Mesenchymal stem cell (in vitro differentiated cells and primary cell): ENCODE results near the gene RIMOC1.

Experiments
- DNase-seq: peaks from one replicate; pipeline ENCODE4 v3.0.0-alpha.2; 2013
- H2AFZ ChIP-seq: one replicate; pipeline ENCODE4 v1.6.1; 2013; ENCODE audit warnings: low read depth, mild to moderate bottlenecking, control low read depth, inconsistent platforms, low read length, moderate library complexity
- H2AK5ac ChIP-seq: 2 replicates; pipeline ENCODE4 v1.6.1; 2013; ENCODE audit warnings: low read length, moderate library complexity, mild to moderate bottlenecking, inconsistent platforms; ENCODE audit not compliant: severe bottlenecking
- H2BK120ac ChIP-seq: one replicate; pipeline ENCODE4 v1.6.1; 2013; ENCODE audit warnings: low read depth, mild to moderate bottlenecking, inconsistent platforms, low read length, moderate library complexity
- H2BK12ac ChIP-seq, 2 experiments: one replicate each; pipeline ENCODE4 v1.6.1; 2013; ENCODE audit warnings: inconsistent platforms in 2 of 2, low read length in 2 of 2, mild to moderate bottlenecking in 2 of 2, moderate library complexity in 2 of 2, control low read depth in 1 of 2
- H2BK15ac ChIP-seq: one replicate; pipeline ENCODE4 v1.6.1; 2013; ENCODE audit warnings: mild to moderate bottlenecking, low read depth, inconsistent platforms; ENCODE audit not compliant: poor library complexity, severe bottlenecking
- H2BK5ac ChIP-seq: 2 replicates; pipeline ENCODE4 v1.6.1; 2013; ENCODE audit warnings: low read depth, mild to moderate bottlenecking, low read length, control low read depth, inconsistent platforms; ENCODE audit not compliant: poor library complexity, severe bottlenecking
- H3K14ac ChIP-seq, 2 experiments: one replicate each; pipeline ENCODE4 v1.6.1; 2013; ENCODE audit warnings: inconsistent platforms in 2 of 2, low read length in 2 of 2, control low read depth in 1 of 2, mild to moderate bottlenecking in 1 of 2, moderate library complexity in 1 of 2
- H3K18ac ChIP-seq, 2 experiments: one replicate each; pipeline ENCODE4 v1.6.1; 2013; ENCODE audit warnings: inconsistent platforms in 2 of 2, low read length in 2 of 2, control low read depth in 1 of 2, low read depth in 1 of 2, mild to moderate bottlenecking in 1 of 2
- H3K23ac ChIP-seq, 2 experiments: one replicate each; pipeline ENCODE4 v1.6.1; 2013; ENCODE audit warnings: inconsistent platforms in 2 of 2, low read length in 2 of 2, mild to moderate bottlenecking in 2 of 2, moderate library complexity in 2 of 2, control low read depth in 1 of 2
- H3K27ac ChIP-seq: 2 replicates; pipeline ENCODE4 v1.5.1; 2013; ENCODE audit warnings: mild to moderate bottlenecking, moderate library complexity, low read length, control low read depth, inconsistent platforms; ENCODE audit not compliant: poor library complexity, severe bottlenecking
- H3K27me3 ChIP-seq, 2 experiments: 2 replicates each; pipeline versions ENCODE4 v1.6.1 to v1.7.0; 2013; ENCODE audit warnings: low read length in 2 of 2, mild to moderate bottlenecking in 2 of 2, moderate library complexity in 2 of 2, control low read depth in 1 of 2, inconsistent platforms in 1 of 2; ENCODE audit not compliant: control insufficient read depth in 1 of 2, insufficient read depth in 1 of 2
- H3K36me3 ChIP-seq, 2 experiments: 2 replicates each; pipeline versions ENCODE4 v1.6.1 to v1.7.0; 2013; ENCODE audit warnings: low read length in 2 of 2, control low read depth in 1 of 2, inconsistent platforms in 1 of 2, low read depth in 1 of 2, mild to moderate bottlenecking in 1 of 2; ENCODE audit not compliant: insufficient read depth in 2 of 2, control insufficient read depth in 1 of 2
- H3K4ac ChIP-seq, 2 experiments: one replicate each; pipeline ENCODE4 v1.6.1; 2013; ENCODE audit warnings: inconsistent platforms in 2 of 2, low read length in 2 of 2, mild to moderate bottlenecking in 2 of 2, moderate library complexity in 2 of 2, control low read depth in 1 of 2, low read depth in 1 of 2
- H3K4me1 ChIP-seq: 2 replicates; pipeline ENCODE4 v1.6.1; 2013; ENCODE audit warnings: low read depth, low read length, control low read depth; ENCODE audit not compliant: control insufficient read depth, insufficient read depth
- H3K4me2 ChIP-seq: 2 replicates; pipeline ENCODE4 v1.6.1; 2013; ENCODE audit warnings: low read length, mild to moderate bottlenecking, inconsistent platforms; ENCODE audit not compliant: poor library complexity, severe bottlenecking
- H3K4me3 ChIP-seq, 2 experiments: 2 replicates each; pipeline versions ENCODE4 v1.5.1 to v1.7.0; 2013; ENCODE audit warnings: low read length in 2 of 2, mild to moderate bottlenecking in 2 of 2, control low read depth in 1 of 2, low read depth in 1 of 2; ENCODE audit not compliant: insufficient read depth in 1 of 2
- H3K79me1 ChIP-seq: replicated peaks from 2 replicates; pipeline ENCODE4 v1.6.1; 2013; ENCODE audit warnings: mild to moderate bottlenecking, control low read depth, low read length, inconsistent platforms; ENCODE audit not compliant: poor library complexity, severe bottlenecking
- H3K9ac ChIP-seq: 2 replicates; pipeline ENCODE4 v1.7.0; 2013; ENCODE audit warnings: mild to moderate bottlenecking, low read length, moderate library complexity
- H3K9me3 ChIP-seq: 2 replicates; pipeline ENCODE4 v1.7.0; 2013; ENCODE audit warnings: mild to moderate bottlenecking, low read length; ENCODE audit not compliant: control insufficient read depth
- H4K8ac ChIP-seq: one replicate; pipeline ENCODE4 v1.6.1; 2013; ENCODE audit warnings: inconsistent platforms, mild to moderate bottlenecking, low read length, moderate library complexity
- H4K91ac ChIP-seq: one replicate; pipeline ENCODE4 v1.6.1; 2013; ENCODE audit warnings: mild to moderate bottlenecking, low read length, inconsistent platforms
- WGBS: methylation state at CpG from one replicate; pipeline ENCODE4 v1.1.7; 2013; ENCODE audit warnings: mixed read lengths; 5-methylcytosine and 5-hydroxymethylcytosine counted together

The RIMOC1 gene

DNA sequence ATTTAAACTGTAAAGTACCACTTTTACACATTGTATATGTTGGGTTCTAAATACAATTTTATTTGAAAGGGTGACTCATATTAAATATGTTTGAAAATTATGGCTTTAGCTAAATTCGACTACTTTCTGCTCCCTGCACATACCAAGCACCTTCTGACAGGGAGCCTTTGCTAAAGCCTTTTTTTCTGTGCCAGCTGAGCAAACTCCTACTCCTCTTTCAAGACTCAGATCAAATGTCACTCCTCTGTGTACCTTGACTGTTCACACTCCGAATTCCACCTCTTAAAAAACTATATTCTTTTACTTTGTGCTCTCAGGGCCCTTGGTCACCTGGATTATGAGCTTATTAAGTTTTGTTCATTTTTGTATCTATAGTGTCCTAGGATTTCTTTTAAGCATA lies 27.5 kb upstream of the RIMOC1 start:
- H3K27me3 ChIP-seq: no peaks in the 10 kb centered on the region
- no peak overlapping the region for H2BK15ac ChIP-seq
- no peak overlapping the region for H3K27ac ChIP-seq
- no peak overlapping the region for H2AFZ ChIP-seq
- no peak overlapping the region for H3K9ac ChIP-seq
- H2BK5ac ChIP-seq: no peak overlapping the region
- H3K23ac ChIP-seq: no peak overlapping the region
- no peak overlapping the region for H2BK120ac ChIP-seq
- no peak overlapping the region for H4K8ac ChIP-seq
- no peak for DNase-seq
- no peak overlapping the region for H3K4me2 ChIP-seq
- H3K18ac ChIP-seq: no peak overlapping the region
- no peaks in the 10 kb centered on the region for H3K4me1 ChIP-seq
- H2BK12ac ChIP-seq: no peak overlapping the region
- H3K14ac ChIP-seq: no peak overlapping the region
- WGBS: 68% methylated on average over 1 of the region's 2 CpGs
- no peaks in the 10 kb centered on the region for H3K36me3 ChIP-seq
- no peak overlapping the region for H3K4ac ChIP-seq
- no peak overlapping the region for H3K4me3 ChIP-seq
- H3K79me1 ChIP-seq: no peaks in the 10 kb centered on the region
- no peaks in the 10 kb centered on the region for H3K9me3 ChIP-seq
- no peak overlapping the region for H4K91ac ChIP-seq
- H2AK5ac ChIP-seq: no peak overlapping the region

DNA sequence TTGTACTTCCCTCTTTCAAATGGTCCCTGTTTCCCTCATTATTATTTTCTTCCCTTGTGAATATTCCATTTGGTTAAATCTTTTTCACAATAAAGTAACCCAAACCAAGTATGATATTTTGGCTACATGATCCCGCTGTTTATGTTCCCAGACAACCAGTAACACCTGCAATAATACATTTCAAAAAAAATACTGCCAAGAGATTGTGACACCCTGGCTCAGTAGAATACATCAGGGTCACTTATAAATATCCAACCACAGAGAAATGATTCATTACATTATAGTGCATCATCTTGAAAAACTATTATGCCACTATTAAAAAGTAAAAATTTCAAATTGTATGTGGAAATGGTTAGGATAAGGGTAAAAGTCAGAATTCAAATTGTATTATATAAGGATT lies 26.7 kb upstream of the RIMOC1 start:
- Histone ChIP-seq H3K4me2 (no peak overlapping the region), H3K27ac (no peak overlapping the region), H4K8ac (no peak overlapping the region), H3K4me1 (no peaks in the 10 kb centered on the region), H3K27me3 (no peaks in the 10 kb centered on the region), H3K23ac (no peak overlapping the region), H3K18ac (no peak overlapping the region), H4K91ac (no peak overlapping the region), H3K14ac (no peak overlapping the region), H2AFZ (no peak overlapping the region), H2BK15ac (no peak overlapping the region), H3K9ac (no peak overlapping the region), H2BK12ac (no peak overlapping the region), H3K4me3 (no peak overlapping the region), H3K36me3 (no peaks in the 10 kb centered on the region), H2AK5ac (no peak overlapping the region), H2BK5ac (no peak overlapping the region), H3K79me1 (no peaks in the 10 kb centered on the region), H2BK120ac (no peak overlapping the region), H3K4ac (no peak overlapping the region), H3K9me3 (no peaks in the 10 kb centered on the region)
- 97% methylated on average over 1 of the region's 1 CpG for WGBS
- DNase-seq: no peak

DNA sequence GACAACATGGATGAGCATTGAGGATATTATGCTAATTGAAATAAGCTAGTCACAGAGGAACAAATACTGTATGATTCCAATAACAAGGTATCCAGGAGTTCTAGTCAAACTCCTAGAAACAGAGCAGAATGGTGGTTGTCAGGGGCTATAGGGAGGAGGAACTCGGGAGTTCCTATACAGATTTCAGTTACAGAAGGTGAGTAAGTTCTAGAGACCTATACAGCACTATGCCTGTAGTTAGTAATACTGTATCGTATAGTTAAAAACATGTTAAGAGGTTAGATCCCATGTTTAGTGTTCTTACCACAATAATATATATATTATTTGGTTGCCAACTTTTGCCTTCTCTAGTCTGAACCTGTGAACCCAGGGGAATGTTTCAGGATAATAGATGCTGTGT lies 26.0 kb upstream of the RIMOC1 start:
- Histone ChIP-seq H2BK15ac (no peak overlapping the region), H4K91ac (no peak overlapping the region), H3K23ac (no peak overlapping the region), H3K27me3 (no peaks in the 10 kb centered on the region), H3K79me1 (no peaks in the 10 kb centered on the region), H4K8ac (no peak overlapping the region), H3K36me3 (no peaks in the 10 kb centered on the region), H3K27ac (no peak overlapping the region), H2AFZ (no peak overlapping the region), H2BK120ac (no peak overlapping the region), H3K18ac (no peak overlapping the region), H3K4me2 (no peak overlapping the region), H3K14ac (no peak overlapping the region), H2BK5ac (no peak overlapping the region), H3K4ac (no peak overlapping the region), H2AK5ac (no peak overlapping the region), H3K9me3 (no peaks in the 10 kb centered on the region), H3K4me3 (no peak overlapping the region), H3K4me1 (no peaks in the 10 kb centered on the region), H3K9ac (no peak overlapping the region), H2BK12ac (no peak overlapping the region)
- no peak for DNase-seq
- WGBS: 63% methylated on average over 1 of the region's 2 CpGs

DNA sequence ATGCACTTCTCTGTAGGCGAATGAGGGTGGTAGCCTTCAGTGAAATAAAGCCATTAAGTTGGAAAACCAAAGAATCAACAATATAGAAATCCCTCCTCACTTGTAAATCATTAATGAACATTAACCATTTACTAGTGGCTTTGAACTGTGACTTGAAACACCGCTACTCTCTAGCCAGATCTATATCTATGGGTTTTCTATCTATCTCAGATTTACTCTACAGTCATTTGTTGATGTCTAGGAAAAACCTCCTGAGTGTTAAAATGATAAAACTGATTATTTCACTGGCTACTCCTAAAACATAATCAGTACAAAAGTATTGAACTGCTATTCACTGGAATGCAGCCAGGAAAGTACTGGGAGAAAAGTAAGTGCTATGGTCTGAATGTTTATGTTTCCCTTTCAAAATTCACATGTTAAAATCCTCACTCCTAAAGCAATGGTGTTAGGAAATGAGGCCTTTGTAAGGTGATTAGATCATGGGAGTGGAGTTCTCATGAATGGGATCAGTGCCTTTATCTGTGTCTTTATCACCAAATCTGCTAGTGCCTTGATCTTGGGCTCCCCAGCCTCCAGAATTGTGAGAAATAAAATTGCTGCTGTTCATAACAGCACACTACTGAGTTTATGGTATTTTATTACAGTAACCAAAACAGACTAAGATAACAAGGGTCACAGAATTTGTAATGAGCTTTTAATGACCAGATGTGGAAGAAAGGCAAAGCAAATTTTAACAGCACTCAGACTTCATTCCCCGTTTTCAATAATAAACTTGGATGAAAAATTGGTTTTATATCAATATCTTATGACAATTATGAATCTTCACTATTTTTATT lies 25.3 kb upstream of the RIMOC1 start:
- no peak overlapping the region for H2BK120ac ChIP-seq
- H3K27ac ChIP-seq: no peak overlapping the region
- no peak overlapping the region for H3K4me3 ChIP-seq
- no peak overlapping the region for H2BK12ac ChIP-seq
- no peak overlapping the region for H4K8ac ChIP-seq
- H3K14ac ChIP-seq: no peak overlapping the region
- no peak overlapping the region for H2BK5ac ChIP-seq
- H2BK15ac ChIP-seq: no peak overlapping the region
- H3K4me1 ChIP-seq: no peaks in the 10 kb centered on the region
- H3K36me3 ChIP-seq: no peaks in the 10 kb centered on the region
- no peaks in the 10 kb centered on the region for H3K27me3 ChIP-seq
- H2AK5ac ChIP-seq: no peak overlapping the region
- H3K18ac ChIP-seq: no peak overlapping the region
- no peak overlapping the region for H3K4me2 ChIP-seq
- H3K23ac ChIP-seq: no peak overlapping the region
- no peak overlapping the region for H2AFZ ChIP-seq
- no peaks in the 10 kb centered on the region for H3K9me3 ChIP-seq
- WGBS: no CpG with 5 or more reads among the region's 3 CpGs
- no peak overlapping the region for H4K91ac ChIP-seq
- H3K79me1 ChIP-seq: no peaks in the 10 kb centered on the region
- no peak for DNase-seq
- no peak overlapping the region for H3K4ac ChIP-seq
- no peak overlapping the region for H3K9ac ChIP-seq
